GM19193 (cell line): ENCODE measurements around the gene BICD2.

ENCODE experiments used
- POLR2A ChIP-seq: IDR thresholded peaks from 4 replicates; pipeline ENCODE4 v1.6.1; 2011; ENCODE audit not compliant: insufficient read depth, insufficient read length; ENCODE audit errors: extremely low read depth

The BICD2 gene

GRCh38 chr9:92773810-92774209 is 9.2 kb upstream of the BICD2 start:
- TF ChIP-seq POLR2A = no peak

GRCh38 chr9:92771309-92771708 is 6.7 kb upstream of the BICD2 start:
- TF ChIP-seq POLR2A = no peak

GRCh38 chr9:92770360-92770995 is 5.8 kb upstream of the BICD2 start:
- TF ChIP-seq POLR2A = no peak

GRCh38 chr9:92769990-92770359 is 5.3 kb upstream of the BICD2 start:
- no peak for TF ChIP-seq POLR2A

GRCh38 chr9:92769286-92769685 is 4.7 kb upstream of the BICD2 start:
- TF ChIP-seq POLR2A = no peak

GRCh38 chr9:92767066-92768054 is 2.7 kb upstream of the BICD2 start:
- no peak for TF ChIP-seq POLR2A

- peak; percentile 82 for TF ChIP-seq POLR2A
These were observed 629 bp upstream of the BICD2 start for GRCh38 chr9:92764988-92765936.

GRCh38 chr9:92763721-92764380 is 782 bp downstream of the BICD2 start:
- no peak for TF ChIP-seq POLR2A

GRCh38 chr9:92762781-92763708 is 1.6 kb downstream of the BICD2 start:
- no peak for TF ChIP-seq POLR2A

- TF ChIP-seq POLR2A = no peak
These were observed 2.4 kb downstream of the BICD2 start for GRCh38 chr9:92762196-92762595.

- no peak for TF ChIP-seq POLR2A
These were observed 2.9 kb downstream of the BICD2 start for GRCh38 chr9:92761686-92762085.

GRCh38 chr9:92760494-92760893 is 4.1 kb downstream of the BICD2 start:
- TF ChIP-seq POLR2A = no peak

GRCh38 chr9:92760070-92760469 is 4.6 kb downstream of the BICD2 start:
- no peak for TF ChIP-seq POLR2A
